ENCODE measurements around the gene DLGAP1. TPM values are rescaled to one million over a fixed set of nuclear protein-coding genes. Genes with fewer than 3 reads are reported as not detected.

The DLGAP1 gene
- total and polyA plus RNA-seq, 5 donors: 0.11 to 0.31 (median 0.20) TPM; not detected in 1

DNA sequence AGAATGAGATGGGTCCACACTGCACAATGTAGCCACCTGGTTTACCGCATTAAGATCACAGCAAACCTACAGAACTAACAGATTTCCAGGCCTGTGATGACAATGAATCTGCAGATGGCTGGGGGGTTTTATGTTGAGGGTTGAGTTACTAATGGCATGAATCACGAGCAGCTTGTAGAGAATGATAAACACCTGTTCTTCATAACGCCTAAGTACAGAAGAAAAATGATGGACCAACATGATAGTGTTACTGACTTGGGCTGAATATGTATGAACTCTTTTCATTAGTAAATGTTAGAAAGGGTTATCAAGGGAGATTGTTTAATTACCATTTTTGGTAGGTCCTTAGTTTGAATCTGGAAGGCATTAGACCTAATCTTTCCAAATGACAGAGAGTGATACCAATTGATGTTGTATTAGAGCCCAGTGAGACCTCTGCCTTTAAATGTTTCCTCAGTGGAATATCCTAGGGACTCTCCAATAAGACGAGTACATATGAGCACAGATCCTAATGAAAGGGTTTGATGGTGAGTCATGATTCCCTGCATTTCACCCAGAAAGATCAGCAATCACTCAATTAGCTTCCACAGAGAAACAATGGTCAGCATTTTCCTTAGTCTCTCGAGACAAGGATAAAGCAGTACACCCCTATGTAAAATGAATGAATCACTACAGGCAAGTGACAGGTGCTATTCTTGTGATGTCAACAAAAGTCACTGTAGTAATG is 243.8 kb downstream of the DLGAP1 start:
- ATAC-seq (no peak), DNase-seq (no peak)
- 58% methylated on average over 5 of the region's 5 CpGs for WGBS
- no peak overlapping the region for H3K4me3 ChIP-seq (ENCODE audit: low read length)
- intact Hi-C loops (cut with DNase I): no loop called here
- no peaks in the 10 kb centered on the region for H3K27me3 ChIP-seq (ENCODE audit: control insufficient read depth, insufficient read depth)
- no peaks in the 10 kb centered on the region for H3K4me1 ChIP-seq (ENCODE audit: control insufficient read depth, insufficient read depth, low read length)
- no peaks in the 10 kb centered on the region for H3K9me3 ChIP-seq (ENCODE audit: control insufficient read depth, low read length)
- H3K27ac ChIP-seq (ENCODE audit: low read length): no peak overlapping the region

DNA sequence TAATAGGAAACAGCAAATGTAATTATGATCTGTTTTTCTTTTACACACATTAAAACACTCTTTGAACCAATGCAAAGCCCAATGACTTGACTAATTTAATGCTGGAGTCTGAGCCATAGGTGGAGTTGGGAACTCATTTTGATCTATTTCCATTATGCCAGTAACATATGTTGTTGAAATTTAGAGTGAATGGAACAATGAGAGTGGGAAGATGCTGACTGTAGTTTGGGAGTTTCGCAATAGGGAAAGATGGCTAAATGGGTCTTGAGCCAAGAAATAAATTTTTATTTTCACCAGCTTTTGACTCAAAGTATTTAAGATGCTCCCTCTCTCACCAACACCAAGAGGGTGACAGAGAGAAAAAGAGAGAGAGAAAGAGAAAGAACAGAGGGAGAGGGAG is 246.7 kb downstream of the DLGAP1 start:
- Histone ChIP-seq H3K4me3 (ENCODE audit: low read length) (no peak overlapping the region), H3K4me1 (ENCODE audit: control insufficient read depth, insufficient read depth, low read length) (no peaks in the 10 kb centered on the region), H3K9me3 (ENCODE audit: control insufficient read depth, low read length) (no peaks in the 10 kb centered on the region), H3K27me3 (ENCODE audit: control insufficient read depth, insufficient read depth) (no peaks in the 10 kb centered on the region), H3K27ac (ENCODE audit: low read length) (no peak overlapping the region)
- 87% methylated on average over 1 of the region's 1 CpG for WGBS
- intact Hi-C loops (cut with DNase I): no loop called here
- ATAC-seq (no peak), DNase-seq (no peak)

- Histone ChIP-seq H3K4me1 (ENCODE audit: control insufficient read depth, insufficient read depth, low read length) (no peaks in the 10 kb centered on the region), H3K9me3 (ENCODE audit: control insufficient read depth, low read length) (no peaks in the 10 kb centered on the region), H3K27me3 (ENCODE audit: control insufficient read depth, insufficient read depth) (no peaks in the 10 kb centered on the region), H3K27ac (ENCODE audit: low read length) (no peak overlapping the region), H3K4me3 (ENCODE audit: low read length) (no peak overlapping the region)
- ATAC-seq: no peak
- DNase-seq: no peak
- intact Hi-C loops (cut with DNase I): no loop called here
- 86% methylated on average over 7 of the region's 7 CpGs for WGBS
Observed at GRCh38 chr18:4207383-4207985, 247.6 kb downstream of the DLGAP1 start.

- WGBS: 72% methylated on average over 1 of the region's 1 CpG
- ATAC-seq: no peak
- intact Hi-C loops (cut with DNase I): no loop called here
- H3K27ac ChIP-seq (ENCODE audit: low read length): no peak overlapping the region
- H3K27me3 ChIP-seq (ENCODE audit: control insufficient read depth, insufficient read depth): no peaks in the 10 kb centered on the region
- no peaks in the 10 kb centered on the region for H3K4me1 ChIP-seq (ENCODE audit: control insufficient read depth, insufficient read depth, low read length)
- no peaks in the 10 kb centered on the region for H3K9me3 ChIP-seq (ENCODE audit: control insufficient read depth, low read length)
- H3K4me3 ChIP-seq (ENCODE audit: low read length): no peak overlapping the region
- DNase-seq: no peak
Observed at GRCh38 chr18:4204438-4204720, 250.7 kb downstream of the DLGAP1 start.

DNA sequence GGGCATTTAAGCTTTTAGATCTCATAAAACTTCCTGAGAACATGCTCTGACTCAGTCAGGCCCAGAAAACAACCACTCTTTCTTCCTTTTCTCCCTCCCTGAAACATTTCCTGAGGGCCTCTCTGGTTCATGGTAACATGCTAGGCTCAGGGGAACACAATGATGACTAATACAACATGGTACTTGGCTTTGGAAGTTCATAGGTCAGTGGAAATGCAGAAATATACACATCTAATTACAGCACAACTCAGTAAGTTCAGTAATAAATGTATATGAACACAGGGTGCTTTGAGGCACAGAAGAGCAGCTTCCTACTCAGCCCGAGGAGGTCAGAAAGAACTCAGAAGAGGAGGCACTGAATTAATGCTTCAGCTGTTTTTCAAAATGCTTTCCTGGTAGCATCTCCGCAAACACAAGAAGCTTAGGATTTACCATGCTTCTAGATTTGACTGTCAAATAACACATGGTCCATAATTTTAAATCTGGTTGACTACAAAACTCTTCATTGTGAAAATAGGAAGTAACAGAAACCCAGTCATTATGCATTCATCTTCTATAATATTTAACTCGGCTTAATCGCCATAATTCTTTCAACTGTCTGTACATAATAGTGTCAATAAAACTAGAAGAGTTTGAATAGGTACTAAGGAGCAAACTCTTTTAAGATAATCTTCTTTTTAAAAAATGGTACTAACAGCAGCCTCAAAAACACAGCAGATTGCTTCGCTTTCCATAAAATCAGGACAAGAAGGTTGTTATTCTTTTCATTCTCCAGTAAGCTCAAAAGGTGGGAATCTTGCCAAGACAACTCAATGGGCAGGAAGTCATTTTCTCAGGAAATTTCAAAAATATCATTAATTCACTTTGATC is 251.3 kb downstream of the DLGAP1 start:
- H3K4me1 ChIP-seq (ENCODE audit: control insufficient read depth, insufficient read depth, low read length): no peaks in the 10 kb centered on the region
- intact Hi-C loops (cut with DNase I): no loop called here
- no peak for ATAC-seq

GRCh38 chr18:4200399-4200798 is 254.7 kb downstream of the DLGAP1 start:
- ATAC-seq (no peak), DNase-seq (no peak)
- Histone ChIP-seq H3K27me3 (ENCODE audit: control insufficient read depth, insufficient read depth) (no peaks in the 10 kb centered on the region), H3K4me3 (ENCODE audit: low read length) (no peak overlapping the region), H3K27ac (ENCODE audit: low read length) (no peak overlapping the region), H3K4me1 (ENCODE audit: control insufficient read depth, insufficient read depth, low read length) (no peaks in the 10 kb centered on the region), H3K9me3 (ENCODE audit: control insufficient read depth, low read length) (no peaks in the 10 kb centered on the region)
- intact Hi-C loops (cut with DNase I): no loop called here

More for the DNA sequence above, 251.3 kb downstream of the DLGAP1 start:
- H3K27me3 ChIP-seq (ENCODE audit: control insufficient read depth, insufficient read depth): no peaks in the 10 kb centered on the region
- H3K4me3 ChIP-seq (ENCODE audit: low read length): no peak overlapping the region
- DNase-seq: no peak
- H3K9me3 ChIP-seq (ENCODE audit: control insufficient read depth, low read length): no peaks in the 10 kb centered on the region
- WGBS: 75% methylated on average over 5 of the region's 5 CpGs
- H3K27ac ChIP-seq (ENCODE audit: low read length): no peak overlapping the region

DNA sequence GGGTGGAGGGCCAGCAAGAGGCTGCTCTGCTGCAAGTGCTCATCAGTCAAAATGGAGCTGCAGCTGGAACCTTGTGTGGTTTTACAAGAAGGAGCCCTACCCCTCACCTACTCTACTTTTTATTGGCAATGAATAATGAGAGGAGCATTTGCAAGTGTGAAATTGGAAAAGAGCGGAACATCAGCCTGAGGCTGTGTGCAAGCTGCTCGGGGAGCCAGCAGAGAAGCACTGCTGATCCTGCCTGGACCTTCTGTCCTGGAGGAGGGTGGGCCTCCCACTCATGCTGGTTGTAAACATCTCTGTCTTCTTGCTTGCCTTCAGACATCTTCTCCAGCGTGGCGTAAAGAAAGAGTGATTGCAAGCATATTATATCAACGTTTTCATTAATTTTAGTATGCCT is 256.2 kb downstream of the DLGAP1 start:
- Histone ChIP-seq H3K9me3 (ENCODE audit: control insufficient read depth, low read length) (no peaks in the 10 kb centered on the region), H3K27me3 (ENCODE audit: control insufficient read depth, insufficient read depth) (no peaks in the 10 kb centered on the region), H3K4me3 (ENCODE audit: low read length) (no peak overlapping the region), H3K27ac (ENCODE audit: low read length) (no peak overlapping the region), H3K4me1 (ENCODE audit: control insufficient read depth, insufficient read depth, low read length) (no peaks in the 10 kb centered on the region)
- intact Hi-C loops (cut with DNase I): no loop called here
- ATAC-seq: no peak
- 78% methylated on average over 5 of the region's 5 CpGs for WGBS
- no peak for DNase-seq

DNA sequence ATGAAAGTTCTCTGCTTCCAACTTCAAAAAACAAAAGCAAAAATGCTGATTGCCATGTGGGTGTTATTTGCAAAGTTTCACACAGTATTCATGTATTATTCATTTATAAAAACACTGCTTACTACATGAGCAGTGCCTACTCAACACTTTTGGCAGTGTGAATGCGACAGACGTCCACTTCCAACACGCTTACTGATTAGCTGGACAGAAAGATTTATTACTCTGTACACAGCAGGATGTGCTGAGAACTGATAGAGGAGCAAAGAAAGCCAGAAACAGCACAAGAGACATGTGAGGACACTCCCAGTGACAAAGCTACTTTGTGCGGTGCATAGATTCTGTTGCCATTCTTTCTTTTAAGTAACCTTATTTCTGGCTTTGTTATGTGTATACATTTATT is 258.8 kb downstream of the DLGAP1 start:
- 10% methylated on average over 4 of the region's 4 CpGs for WGBS
- intact Hi-C loops (cut with DNase I): no loop called here
- DNase-seq (peak in 1 of 3 donors; percentile 35), ATAC-seq (peak; percentile 67 to 74)
- H3K4me3 ChIP-seq (ENCODE audit: low read length): no peak overlapping the region
- no peaks in the 10 kb centered on the region for H3K4me1 ChIP-seq (ENCODE audit: control insufficient read depth, insufficient read depth, low read length)
- H3K27me3 ChIP-seq (ENCODE audit: control insufficient read depth, insufficient read depth): no peaks in the 10 kb centered on the region
- no peaks in the 10 kb centered on the region for H3K9me3 ChIP-seq (ENCODE audit: control insufficient read depth, low read length)
- H3K27ac ChIP-seq (ENCODE audit: low read length): no peak overlapping the region

GRCh38 chr18:4193086-4193485 is 262.0 kb downstream of the DLGAP1 start:
- no peak for ATAC-seq
- DNase-seq: no peak
- no peaks in the 10 kb centered on the region for H3K9me3 ChIP-seq (ENCODE audit: control insufficient read depth, low read length)
- no peaks in the 10 kb centered on the region for H3K4me1 ChIP-seq (ENCODE audit: control insufficient read depth, insufficient read depth, low read length)
- intact Hi-C loops (cut with DNase I): no loop called here
- no peak overlapping the region for H3K27ac ChIP-seq (ENCODE audit: low read length)
- no peak overlapping the region for H3K4me3 ChIP-seq (ENCODE audit: low read length)
- H3K27me3 ChIP-seq (ENCODE audit: control insufficient read depth, insufficient read depth): no peaks in the 10 kb centered on the region
- WGBS: 31% methylated on average over 3 of the region's 3 CpGs

DNA sequence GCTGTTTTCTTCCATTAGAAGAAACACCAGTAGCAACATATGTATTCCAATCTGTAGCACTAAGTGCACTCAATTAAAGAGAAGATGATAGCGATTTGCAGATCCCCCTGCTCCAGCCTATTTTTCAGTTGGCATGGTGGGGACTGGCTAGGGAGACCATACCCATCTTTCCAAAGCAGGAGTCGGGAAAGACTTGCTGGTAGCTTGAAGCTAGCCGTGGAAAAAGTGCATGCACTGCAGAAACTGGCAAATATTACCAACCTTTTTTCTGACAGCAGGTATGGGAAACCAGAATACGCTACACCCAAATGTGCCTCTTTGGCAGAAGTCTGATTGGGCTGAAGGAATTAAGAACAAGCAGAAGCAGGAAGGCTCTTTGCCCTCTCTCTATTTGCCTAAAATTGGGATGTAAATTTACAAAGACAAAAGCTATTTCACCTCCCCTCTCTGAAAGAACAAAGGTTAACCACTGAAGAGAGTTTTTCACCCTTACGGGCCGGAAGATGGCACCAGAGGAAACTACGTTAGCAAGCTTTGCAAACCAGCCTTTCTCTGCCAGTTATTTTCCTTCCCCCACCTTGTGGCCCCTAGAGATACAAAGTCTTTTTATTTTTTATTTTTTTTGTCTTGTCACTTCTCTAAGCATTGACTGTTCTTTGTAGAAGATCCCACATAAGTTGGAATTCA is 273.1 kb downstream of the DLGAP1 start:
- WGBS: 76% methylated on average over 7 of the region's 7 CpGs
- Histone ChIP-seq H3K4me1 (ENCODE audit: control insufficient read depth, insufficient read depth, low read length) (no peaks in the 10 kb centered on the region), H3K27ac (ENCODE audit: low read length) (no peak overlapping the region), H3K9me3 (ENCODE audit: control insufficient read depth, low read length) (no peaks in the 10 kb centered on the region), H3K27me3 (ENCODE audit: control insufficient read depth, insufficient read depth) (no peaks in the 10 kb centered on the region), H3K4me3 (ENCODE audit: low read length) (no peak overlapping the region)
- ATAC-seq: no peak
- DNase-seq: no peak
- intact Hi-C loops (cut with DNase I): no loop called here

DNA sequence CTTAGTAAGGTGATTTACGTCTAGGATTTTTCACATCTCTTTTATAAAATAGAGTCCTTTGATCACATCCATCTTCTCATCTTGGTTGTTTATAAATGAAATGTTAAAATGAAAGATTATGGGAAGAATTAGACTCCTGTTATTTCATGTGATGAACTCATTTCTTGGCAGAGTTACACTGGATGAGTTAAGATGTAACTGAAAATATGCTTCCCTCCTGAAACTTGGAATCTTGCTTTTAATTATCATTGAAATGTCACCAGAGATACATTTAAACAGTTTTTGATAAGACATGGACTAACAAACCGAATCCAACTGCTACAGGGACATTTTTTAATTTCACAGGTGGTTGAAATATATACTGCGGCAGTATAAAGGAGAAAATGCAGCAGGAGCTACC is 274.0 kb downstream of the DLGAP1 start:
- no peak for DNase-seq
- Histone ChIP-seq H3K9me3 (ENCODE audit: control insufficient read depth, low read length) (no peaks in the 10 kb centered on the region), H3K4me1 (ENCODE audit: control insufficient read depth, insufficient read depth, low read length) (no peaks in the 10 kb centered on the region), H3K4me3 (ENCODE audit: low read length) (no peak overlapping the region), H3K27me3 (ENCODE audit: control insufficient read depth, insufficient read depth) (no peaks in the 10 kb centered on the region), H3K27ac (ENCODE audit: low read length) (no peak overlapping the region)
- WGBS: 56% methylated on average over 3 of the region's 3 CpGs
- intact Hi-C loops (cut with DNase I): no loop called here
- no peak for ATAC-seq
